ENCODE results near the gene SPAG16.

GRCh38 chr2:213816583-213816982, 532.3 kb downstream of the SPAG16 start:
- TF ChIP-seq POLR2A (IDR thresholded peaks at IDR 0.05) (no peak), CTCF (IDR thresholded peaks at IDR 0.05 in 8 of 11, conservative IDR thresholded peaks at IDR 0.05 in 3 of 11) (no peak)

All from spleen (tissue), 7 donors.